Peyer's patch (tissue), 4 donors: ENCODE results near the gene KRTAP5-2.
A peak's percentile ranks its signal among the peaks of the same experiment; 100 is the strongest.

Experiments
- CTCF ChIP-seq, 6 experiments: fragments of 450-650 bp in 4 of 6; fragments of 200-600 bp in 2 of 6; sonication (generic) in 1 of 6; IDR thresholded peaks; one replicate each; pipeline ENCODE4 v1.5.1; 2017 to 2019; ENCODE audit warnings: antibody characterized with exemption in 6 of 6, mild to moderate bottlenecking in 3 of 6, moderate library complexity in 1 of 6
- POLR2A ChIP-seq, 2 donors: fragments of 450-650 bp; IDR thresholded peaks; one replicate each; pipeline ENCODE4 v1.5.1; 2017; ENCODE audit warnings: antibody characterized with exemption in 2 of 2, mild to moderate bottlenecking in 2 of 2, moderate library complexity in 2 of 2

- no peak for TF ChIP-seq CTCF (IDR thresholded peaks at IDR 0.05)
- TF ChIP-seq POLR2A (IDR thresholded peaks at IDR 0.05), result peak; percentile 82 to 87
Measured at GRCh38 chr11:1573903-1574237, 24.2 kb downstream of the KRTAP5-2 start.
